Mammary epithelial cell (primary cell): ENCODE results near the gene RFNG.

Experiments used
- EZH2 ChIP-seq: IDR thresholded peaks from 2 replicates; pipeline ENCODE4 v1.6.1; 2012; ENCODE audit warnings: low read length, inconsistent platforms, borderline replicate concordance
- TF ChIP-seq, protein P1 (sequence below), 2 donors: IDR thresholded peaks in 1 of 2; conservative IDR thresholded peaks in 1 of 2; 2 replicates each; pipeline ENCODE4 v1.5.1; 2011 to 2012; ENCODE audit warnings: inconsistent platforms in 2 of 2, low read length in 2 of 2, mild to moderate bottlenecking in 2 of 2, control low read depth in 1 of 2, low read depth in 1 of 2; ENCODE audit not compliant: insufficient read depth in 1 of 2; ENCODE audit errors: extremely low read depth in 1 of 2

DNA sequence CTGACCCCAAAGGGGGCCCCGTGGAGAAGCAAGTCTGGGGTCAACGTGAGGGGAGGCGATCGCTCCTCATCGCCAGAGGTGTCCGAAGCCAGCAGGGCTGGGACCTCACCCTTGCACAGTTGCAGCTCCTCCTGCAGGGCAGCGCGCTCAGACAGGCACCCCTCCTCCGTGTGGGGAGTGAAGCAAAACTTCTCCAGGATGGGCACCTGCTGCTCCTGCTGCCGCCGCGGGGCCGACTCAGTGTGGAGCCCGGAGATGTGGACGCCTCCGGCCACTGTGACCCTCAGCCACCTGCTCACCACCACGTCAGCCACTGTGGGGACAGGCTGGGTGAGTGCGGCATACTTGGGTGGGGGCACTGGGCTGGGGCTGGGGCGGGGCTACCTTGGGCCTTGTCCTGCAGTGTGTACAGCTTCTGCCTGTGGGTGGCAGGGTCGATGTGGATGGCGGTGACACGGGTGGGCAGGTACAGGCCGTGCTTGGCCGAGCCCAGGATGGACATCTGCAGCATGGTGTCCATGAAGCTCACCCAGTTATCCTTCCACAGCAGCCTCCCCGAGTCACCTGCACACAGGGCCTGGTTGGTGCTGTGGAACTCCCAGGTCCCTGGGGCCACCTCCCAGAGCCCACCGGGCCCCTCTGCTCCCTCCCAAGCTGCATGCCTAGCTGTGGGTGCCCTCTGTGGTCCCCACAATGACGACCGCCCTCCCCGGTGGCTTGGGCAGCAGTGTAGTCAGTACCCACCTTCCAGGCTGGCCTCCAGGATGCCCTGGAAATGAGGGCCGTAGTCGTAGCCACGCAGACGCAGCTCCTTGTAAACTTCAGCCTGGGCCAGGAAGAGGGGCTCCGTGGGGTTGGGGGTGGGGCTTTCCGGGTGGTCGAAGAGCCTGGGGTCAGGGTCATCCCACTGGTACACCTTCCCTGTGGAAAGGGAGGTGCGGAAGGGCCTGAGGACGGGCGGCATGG lies 35.6 kb upstream of the RFNG start:
- TF ChIP-seq, protein P1, sequence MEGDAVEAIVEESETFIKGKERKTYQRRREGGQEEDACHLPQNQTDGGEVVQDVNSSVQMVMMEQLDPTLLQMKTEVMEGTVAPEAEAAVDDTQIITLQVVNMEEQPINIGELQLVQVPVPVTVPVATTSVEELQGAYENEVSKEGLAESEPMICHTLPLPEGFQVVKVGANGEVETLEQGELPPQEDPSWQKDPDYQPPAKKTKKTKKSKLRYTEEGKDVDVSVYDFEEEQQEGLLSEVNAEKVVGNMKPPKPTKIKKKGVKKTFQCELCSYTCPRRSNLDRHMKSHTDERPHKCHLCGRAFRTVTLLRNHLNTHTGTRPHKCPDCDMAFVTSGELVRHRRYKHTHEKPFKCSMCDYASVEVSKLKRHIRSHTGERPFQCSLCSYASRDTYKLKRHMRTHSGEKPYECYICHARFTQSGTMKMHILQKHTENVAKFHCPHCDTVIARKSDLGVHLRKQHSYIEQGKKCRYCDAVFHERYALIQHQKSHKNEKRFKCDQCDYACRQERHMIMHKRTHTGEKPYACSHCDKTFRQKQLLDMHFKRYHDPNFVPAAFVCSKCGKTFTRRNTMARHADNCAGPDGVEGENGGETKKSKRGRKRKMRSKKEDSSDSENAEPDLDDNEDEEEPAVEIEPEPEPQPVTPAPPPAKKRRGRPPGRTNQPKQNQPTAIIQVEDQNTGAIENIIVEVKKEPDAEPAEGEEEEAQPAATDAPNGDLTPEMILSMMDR (conservative IDR thresholded peaks at IDR 0.05 in 1 of 2, IDR thresholded peaks at IDR 0.05 in 1 of 2; ENCODE audit: extremely low read depth in 1 of 2, insufficient read depth in 1 of 2, low read depth in 1 of 2, low read length in 2 of 2) = no peak
- TF ChIP-seq EZH2 = no peak
